ENCODE data around the gene AHCY. TPM values are rescaled to one million over a fixed set of nuclear protein-coding genes. Genes with fewer than 3 reads are reported as not detected.
"Not testable (repeated sequence)": the region's sequence is repeated elsewhere in the genome, so short reads cannot be mapped to it uniquely, and the experiment has no call there.

AHCY gene
- 100 to 1,000 TPM; 160 to 163 TPM for total RNA-seq

- Mint-ChIP-seq H3K27me3 (no peaks in the 10 kb centered on the region), H3K4me1 (ENCODE audit: low read depth) (peaks cover 22% of the 10 kb centered on the region), H3K9me3 (no peaks in the 10 kb centered on the region), H3K36me3 (peaks cover 5% of the 10 kb centered on the region), H3K4me3 (peak within 1 kb of the TSS; percentile 89), H3K27ac (peak within 1 kb of the TSS; percentile 84)
- DNase-seq, result peak; percentile 97
- POLR2A ChIA-PET, result interaction anchor here (0.5 to 3.3 kb wide), 8 partner anchors 10 to 522 kb away, joined by 3 to 21 read pairs (median 4); partner anchors contain the start of genes DYNLRB1, EIF2S2, ITCH and MAP1LC3A
- CTCF ChIA-PET, result interaction anchor here (0.9 to 3.9 kb wide), 4 partner anchors 10 to 220 kb away, joined by 3 to 50 read pairs (median 7); partner anchors contain the start of gene DYNLRB1
- intact Hi-C loops (cut with micrococcal nuclease), result loop anchor here (1.0 to 2.0 kb wide), 7 partner anchors 60 to 521 kb away; partner anchors contain the start of genes CHMP4B, DYNLRB1, ITCH and RALY
Observed at GRCh38 chr20:34302723-34303533, at the start of gene AHCY. Gene AHCY (minus strand): TSS chr20:34303355. CDS start chr20:34303270, 85 bp downstream.

GRCh38 chr20:34350095-34350494 lies 46.9 kb upstream of the AHCY start:
- no peaks in the 10 kb centered on the region for H3K9me3 Mint-ChIP-seq
- no peak for DNase-seq
- no peak overlapping the region for H3K4me3 Mint-ChIP-seq
- peaks cover 8% of the 10 kb centered on the region for H3K4me1 Mint-ChIP-seq (ENCODE audit: low read depth)
- H3K27me3 Mint-ChIP-seq, result no peaks in the 10 kb centered on the region
- no peaks in the 10 kb centered on the region for H3K36me3 Mint-ChIP-seq
- no peak overlapping the region for H3K27ac Mint-ChIP-seq
- intact Hi-C loops (cut with micrococcal nuclease), result no loop called here
- ChIA-PET POLR2A (no interaction called here), CTCF (interaction anchor here (1.0 kb wide), 1 partner anchor 37 kb away, joined by 3 read pairs; no protein-coding TSS in a partner anchor)

GRCh38 chr20:34347571-34347970 lies 44.4 kb upstream of the AHCY start:
- ChIA-PET POLR2A (interaction anchor here (0.6 kb wide), 2 partner anchors 100 to 120 kb away, joined by 3 to 7 read pairs; no protein-coding TSS in a partner anchor), CTCF (interaction anchor here (1.5 kb wide), 1 partner anchor 35 kb away, joined by 5 read pairs; no protein-coding TSS in a partner anchor)
- intact Hi-C loops (cut with micrococcal nuclease), result no loop called here
- no peaks in the 10 kb centered on the region for H3K9me3 Mint-ChIP-seq
- H3K27ac Mint-ChIP-seq, result no peak overlapping the region
- no peak overlapping the region for H3K4me3 Mint-ChIP-seq
- H3K36me3 Mint-ChIP-seq, result no peaks in the 10 kb centered on the region
- no peaks in the 10 kb centered on the region for H3K27me3 Mint-ChIP-seq
- H3K4me1 Mint-ChIP-seq (ENCODE audit: low read depth), result peaks cover 8% of the 10 kb centered on the region
- no peak for DNase-seq

- H3K36me3 Mint-ChIP-seq; H3K4me3 Mint-ChIP-seq; H3K9me3 Mint-ChIP-seq; DNase-seq; H3K4me1 Mint-ChIP-seq (ENCODE audit: low read depth); CTCF ChIA-PET; H3K27ac Mint-ChIP-seq; intact Hi-C loops (cut with micrococcal nuclease); POLR2A ChIA-PET; H3K27me3 Mint-ChIP-seq: not testable (repeated sequence)
Observed at GRCh38 chr20:34346533-34346865, 43.3 kb upstream of the AHCY start.

GRCh38 chr20:34345839-34346532 lies 42.8 kb upstream of the AHCY start:
- intact Hi-C loops (cut with micrococcal nuclease); CTCF ChIA-PET; H3K4me3 Mint-ChIP-seq; H3K27ac Mint-ChIP-seq; H3K36me3 Mint-ChIP-seq; H3K9me3 Mint-ChIP-seq; H3K4me1 Mint-ChIP-seq (ENCODE audit: low read depth); POLR2A ChIA-PET; DNase-seq; H3K27me3 Mint-ChIP-seq: not testable (repeated sequence)

- no peak overlapping the region for H3K4me3 Mint-ChIP-seq
- intact Hi-C loops (cut with micrococcal nuclease), result no loop called here
- no peak overlapping the region for H3K27ac Mint-ChIP-seq
- ChIA-PET CTCF (no interaction called here), POLR2A (no interaction called here)
- H3K27me3 Mint-ChIP-seq, result no peaks in the 10 kb centered on the region
- no peaks in the 10 kb centered on the region for H3K9me3 Mint-ChIP-seq
- no peaks in the 10 kb centered on the region for H3K36me3 Mint-ChIP-seq
- no peak for DNase-seq
- H3K4me1 Mint-ChIP-seq (ENCODE audit: low read depth), result peaks cover 6% of the 10 kb centered on the region
Observed at GRCh38 chr20:34345402-34345736, 42.2 kb upstream of the AHCY start.

- H3K4me1 Mint-ChIP-seq (ENCODE audit: low read depth), result no peaks in the 10 kb centered on the region
- H3K27ac Mint-ChIP-seq, result no peak overlapping the region
- CTCF ChIA-PET, result no interaction called here
Observed at GRCh38 chr20:34344238-34344637, 41.1 kb upstream of the AHCY start.

GRCh38 chr20:34343458-34344211 lies 40.5 kb upstream of the AHCY start:
- Mint-ChIP-seq H3K4me3 (no peak overlapping the region), H3K9me3 (no peaks in the 10 kb centered on the region), H3K36me3 (no peaks in the 10 kb centered on the region), H3K27me3 (no peaks in the 10 kb centered on the region), H3K27ac (no peak overlapping the region), H3K4me1 (ENCODE audit: low read depth) (no peaks in the 10 kb centered on the region)
- ChIA-PET CTCF (no interaction called here), POLR2A (interaction anchor here (0.5 kb wide), 1 partner anchor 84 kb away, joined by 3 read pairs; no protein-coding TSS in a partner anchor)
- no peak for DNase-seq
- intact Hi-C loops (cut with micrococcal nuclease), result no loop called here

More at GRCh38 chr20:34344238-34344637, 41.1 kb upstream of the AHCY start:
- no peak overlapping the region for H3K4me3 Mint-ChIP-seq
- DNase-seq, result no peak
- H3K36me3 Mint-ChIP-seq, result no peaks in the 10 kb centered on the region
- POLR2A ChIA-PET, result interaction anchor here (0.5 kb wide), 1 partner anchor 84 kb away, joined by 3 read pairs; no protein-coding TSS in a partner anchor
- no peaks in the 10 kb centered on the region for H3K27me3 Mint-ChIP-seq
- no peaks in the 10 kb centered on the region for H3K9me3 Mint-ChIP-seq
- intact Hi-C loops (cut with micrococcal nuclease), result no loop called here

- H3K9me3 Mint-ChIP-seq; H3K27me3 Mint-ChIP-seq; DNase-seq; H3K27ac Mint-ChIP-seq; intact Hi-C loops (cut with micrococcal nuclease); H3K4me1 Mint-ChIP-seq (ENCODE audit: low read depth); H3K36me3 Mint-ChIP-seq; H3K4me3 Mint-ChIP-seq; POLR2A ChIA-PET: not testable (repeated sequence)
- CTCF ChIA-PET, result interaction anchor here (0.6 to 0.7 kb wide), 2 partner anchors 28 to 137 kb away, joined by 3 to 4 read pairs; no protein-coding TSS in a partner anchor
Observed at GRCh38 chr20:34341199-34341598, 38.0 kb upstream of the AHCY start.

- H3K27ac Mint-ChIP-seq; H3K36me3 Mint-ChIP-seq; intact Hi-C loops (cut with micrococcal nuclease); H3K9me3 Mint-ChIP-seq; H3K4me1 Mint-ChIP-seq (ENCODE audit: low read depth); POLR2A ChIA-PET; DNase-seq; CTCF ChIA-PET; H3K27me3 Mint-ChIP-seq; H3K4me3 Mint-ChIP-seq: not testable (repeated sequence)
Observed at GRCh38 chr20:34340726-34341125, 37.6 kb upstream of the AHCY start.

- H3K4me3 Mint-ChIP-seq, result peak overlapping the region; percentile 45
- peak; percentile 23 for DNase-seq
- ChIA-PET CTCF (interaction anchor here (0.6 to 7.1 kb wide), 3 partner anchors 25 to 200 kb away, joined by 3 to 29 read pairs (median 3); no protein-coding TSS in a partner anchor), POLR2A (no interaction called here)
- H3K9me3 Mint-ChIP-seq, result no peaks in the 10 kb centered on the region
- intact Hi-C loops (cut with micrococcal nuclease), result no loop called here
- H3K27me3 Mint-ChIP-seq, result no peaks in the 10 kb centered on the region
- H3K36me3 Mint-ChIP-seq, result no peaks in the 10 kb centered on the region
- H3K4me1 Mint-ChIP-seq (ENCODE audit: low read depth), result no peaks in the 10 kb centered on the region
- peak overlapping the region; percentile 38 for H3K27ac Mint-ChIP-seq
Observed at GRCh38 chr20:34337982-34338726, 35.0 kb upstream of the AHCY start.
